PC-3 (cell line): ENCODE data around the gene TMEM233.

Source experiments
- CTCF ChIP-seq: fragments of 300-600 bp; sonication (generic); conservative IDR thresholded peaks from 2 replicates; pipeline ENCODE4 v1.5.1; 2017; ENCODE audit warnings: antibody characterized with exemption, low read depth, mild to moderate bottlenecking, low read length
- EZH2 ChIP-seq: fragments of 300-600 bp; sonication (generic); IDR thresholded peaks from one replicate; pipeline ENCODE4 v1.6.1; 2017; ENCODE audit warnings: antibody characterized with exemption, mild to moderate bottlenecking, low read length; ENCODE audit not compliant: unreplicated experiment

- no peak for TF ChIP-seq CTCF
- no peak for TF ChIP-seq EZH2
Observed at GRCh38 chr12:119627019-119627643, 33.6 kb downstream of the TMEM233 start.
